Measurements from ENCODE around the gene SLC39A2.

GRCh38 chr14:21037156-21037555 lies 38.1 kb downstream of the SLC39A2 start:
- no peak for TF ChIP-seq CTCF (IDR thresholded peaks at IDR 0.05)
- TF ChIP-seq POLR2A (IDR thresholded peaks at IDR 0.05), result no peak
